ENCODE data around the gene IGIP. TPM values are rescaled to one million over a fixed set of nuclear protein-coding genes. Genes with fewer than 3 reads are reported as not detected.

Gene IGIP
- total and polyA plus RNA-seq, 2 of the 8 experiments (the other 6 are each of a cell fraction or from before 2014, with no cell fraction given): 0.32 to 0.69 TPM

DNA sequence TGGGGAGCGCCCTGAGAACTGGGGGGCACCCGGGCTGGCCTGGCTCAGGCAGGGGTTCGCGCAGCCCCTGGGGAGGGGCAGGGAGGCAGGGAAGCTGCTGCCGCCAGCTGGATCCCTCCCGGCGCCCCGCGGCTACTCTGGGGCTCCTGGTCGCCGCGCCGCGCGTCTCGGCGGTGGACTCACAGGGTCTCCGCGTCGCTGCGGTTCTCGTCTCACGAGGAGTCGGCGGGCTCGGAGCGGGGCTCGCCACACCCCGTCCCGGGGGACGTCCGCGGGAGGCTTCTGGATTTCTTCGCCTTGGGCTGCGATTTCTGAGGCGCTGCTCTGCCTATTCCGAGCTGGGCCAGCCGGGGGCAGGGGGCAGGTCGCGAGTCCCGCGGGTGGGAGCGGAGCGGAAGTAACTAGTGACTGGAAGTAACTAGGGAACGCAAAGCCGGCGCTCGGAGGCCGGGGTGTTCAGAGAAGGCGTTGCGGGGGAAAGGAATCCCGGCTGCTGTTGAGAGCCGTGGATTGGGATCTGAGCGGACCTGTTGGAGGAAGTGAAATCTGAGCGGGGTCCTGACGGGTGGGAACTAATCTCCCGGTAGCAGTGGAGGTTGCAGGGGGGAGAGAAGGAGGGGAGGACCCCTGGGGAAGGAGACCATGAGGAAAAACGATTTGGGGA, 49.8 kb downstream of the IGIP start (continued):
- TF ChIP-seq, protein P1, sequence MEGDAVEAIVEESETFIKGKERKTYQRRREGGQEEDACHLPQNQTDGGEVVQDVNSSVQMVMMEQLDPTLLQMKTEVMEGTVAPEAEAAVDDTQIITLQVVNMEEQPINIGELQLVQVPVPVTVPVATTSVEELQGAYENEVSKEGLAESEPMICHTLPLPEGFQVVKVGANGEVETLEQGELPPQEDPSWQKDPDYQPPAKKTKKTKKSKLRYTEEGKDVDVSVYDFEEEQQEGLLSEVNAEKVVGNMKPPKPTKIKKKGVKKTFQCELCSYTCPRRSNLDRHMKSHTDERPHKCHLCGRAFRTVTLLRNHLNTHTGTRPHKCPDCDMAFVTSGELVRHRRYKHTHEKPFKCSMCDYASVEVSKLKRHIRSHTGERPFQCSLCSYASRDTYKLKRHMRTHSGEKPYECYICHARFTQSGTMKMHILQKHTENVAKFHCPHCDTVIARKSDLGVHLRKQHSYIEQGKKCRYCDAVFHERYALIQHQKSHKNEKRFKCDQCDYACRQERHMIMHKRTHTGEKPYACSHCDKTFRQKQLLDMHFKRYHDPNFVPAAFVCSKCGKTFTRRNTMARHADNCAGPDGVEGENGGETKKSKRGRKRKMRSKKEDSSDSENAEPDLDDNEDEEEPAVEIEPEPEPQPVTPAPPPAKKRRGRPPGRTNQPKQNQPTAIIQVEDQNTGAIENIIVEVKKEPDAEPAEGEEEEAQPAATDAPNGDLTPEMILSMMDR (IDR thresholded peaks at IDR 0.05; ENCODE audit: control extremely low read depth in 1 of 3, insufficient read depth in 1 of 3, low read depth in 1 of 3, low read length in 3 of 3): peak in 1 of 3 experiments; percentile 15; a peak in 1 of 4 replicates
- TF ChIP-seq, protein P2, sequence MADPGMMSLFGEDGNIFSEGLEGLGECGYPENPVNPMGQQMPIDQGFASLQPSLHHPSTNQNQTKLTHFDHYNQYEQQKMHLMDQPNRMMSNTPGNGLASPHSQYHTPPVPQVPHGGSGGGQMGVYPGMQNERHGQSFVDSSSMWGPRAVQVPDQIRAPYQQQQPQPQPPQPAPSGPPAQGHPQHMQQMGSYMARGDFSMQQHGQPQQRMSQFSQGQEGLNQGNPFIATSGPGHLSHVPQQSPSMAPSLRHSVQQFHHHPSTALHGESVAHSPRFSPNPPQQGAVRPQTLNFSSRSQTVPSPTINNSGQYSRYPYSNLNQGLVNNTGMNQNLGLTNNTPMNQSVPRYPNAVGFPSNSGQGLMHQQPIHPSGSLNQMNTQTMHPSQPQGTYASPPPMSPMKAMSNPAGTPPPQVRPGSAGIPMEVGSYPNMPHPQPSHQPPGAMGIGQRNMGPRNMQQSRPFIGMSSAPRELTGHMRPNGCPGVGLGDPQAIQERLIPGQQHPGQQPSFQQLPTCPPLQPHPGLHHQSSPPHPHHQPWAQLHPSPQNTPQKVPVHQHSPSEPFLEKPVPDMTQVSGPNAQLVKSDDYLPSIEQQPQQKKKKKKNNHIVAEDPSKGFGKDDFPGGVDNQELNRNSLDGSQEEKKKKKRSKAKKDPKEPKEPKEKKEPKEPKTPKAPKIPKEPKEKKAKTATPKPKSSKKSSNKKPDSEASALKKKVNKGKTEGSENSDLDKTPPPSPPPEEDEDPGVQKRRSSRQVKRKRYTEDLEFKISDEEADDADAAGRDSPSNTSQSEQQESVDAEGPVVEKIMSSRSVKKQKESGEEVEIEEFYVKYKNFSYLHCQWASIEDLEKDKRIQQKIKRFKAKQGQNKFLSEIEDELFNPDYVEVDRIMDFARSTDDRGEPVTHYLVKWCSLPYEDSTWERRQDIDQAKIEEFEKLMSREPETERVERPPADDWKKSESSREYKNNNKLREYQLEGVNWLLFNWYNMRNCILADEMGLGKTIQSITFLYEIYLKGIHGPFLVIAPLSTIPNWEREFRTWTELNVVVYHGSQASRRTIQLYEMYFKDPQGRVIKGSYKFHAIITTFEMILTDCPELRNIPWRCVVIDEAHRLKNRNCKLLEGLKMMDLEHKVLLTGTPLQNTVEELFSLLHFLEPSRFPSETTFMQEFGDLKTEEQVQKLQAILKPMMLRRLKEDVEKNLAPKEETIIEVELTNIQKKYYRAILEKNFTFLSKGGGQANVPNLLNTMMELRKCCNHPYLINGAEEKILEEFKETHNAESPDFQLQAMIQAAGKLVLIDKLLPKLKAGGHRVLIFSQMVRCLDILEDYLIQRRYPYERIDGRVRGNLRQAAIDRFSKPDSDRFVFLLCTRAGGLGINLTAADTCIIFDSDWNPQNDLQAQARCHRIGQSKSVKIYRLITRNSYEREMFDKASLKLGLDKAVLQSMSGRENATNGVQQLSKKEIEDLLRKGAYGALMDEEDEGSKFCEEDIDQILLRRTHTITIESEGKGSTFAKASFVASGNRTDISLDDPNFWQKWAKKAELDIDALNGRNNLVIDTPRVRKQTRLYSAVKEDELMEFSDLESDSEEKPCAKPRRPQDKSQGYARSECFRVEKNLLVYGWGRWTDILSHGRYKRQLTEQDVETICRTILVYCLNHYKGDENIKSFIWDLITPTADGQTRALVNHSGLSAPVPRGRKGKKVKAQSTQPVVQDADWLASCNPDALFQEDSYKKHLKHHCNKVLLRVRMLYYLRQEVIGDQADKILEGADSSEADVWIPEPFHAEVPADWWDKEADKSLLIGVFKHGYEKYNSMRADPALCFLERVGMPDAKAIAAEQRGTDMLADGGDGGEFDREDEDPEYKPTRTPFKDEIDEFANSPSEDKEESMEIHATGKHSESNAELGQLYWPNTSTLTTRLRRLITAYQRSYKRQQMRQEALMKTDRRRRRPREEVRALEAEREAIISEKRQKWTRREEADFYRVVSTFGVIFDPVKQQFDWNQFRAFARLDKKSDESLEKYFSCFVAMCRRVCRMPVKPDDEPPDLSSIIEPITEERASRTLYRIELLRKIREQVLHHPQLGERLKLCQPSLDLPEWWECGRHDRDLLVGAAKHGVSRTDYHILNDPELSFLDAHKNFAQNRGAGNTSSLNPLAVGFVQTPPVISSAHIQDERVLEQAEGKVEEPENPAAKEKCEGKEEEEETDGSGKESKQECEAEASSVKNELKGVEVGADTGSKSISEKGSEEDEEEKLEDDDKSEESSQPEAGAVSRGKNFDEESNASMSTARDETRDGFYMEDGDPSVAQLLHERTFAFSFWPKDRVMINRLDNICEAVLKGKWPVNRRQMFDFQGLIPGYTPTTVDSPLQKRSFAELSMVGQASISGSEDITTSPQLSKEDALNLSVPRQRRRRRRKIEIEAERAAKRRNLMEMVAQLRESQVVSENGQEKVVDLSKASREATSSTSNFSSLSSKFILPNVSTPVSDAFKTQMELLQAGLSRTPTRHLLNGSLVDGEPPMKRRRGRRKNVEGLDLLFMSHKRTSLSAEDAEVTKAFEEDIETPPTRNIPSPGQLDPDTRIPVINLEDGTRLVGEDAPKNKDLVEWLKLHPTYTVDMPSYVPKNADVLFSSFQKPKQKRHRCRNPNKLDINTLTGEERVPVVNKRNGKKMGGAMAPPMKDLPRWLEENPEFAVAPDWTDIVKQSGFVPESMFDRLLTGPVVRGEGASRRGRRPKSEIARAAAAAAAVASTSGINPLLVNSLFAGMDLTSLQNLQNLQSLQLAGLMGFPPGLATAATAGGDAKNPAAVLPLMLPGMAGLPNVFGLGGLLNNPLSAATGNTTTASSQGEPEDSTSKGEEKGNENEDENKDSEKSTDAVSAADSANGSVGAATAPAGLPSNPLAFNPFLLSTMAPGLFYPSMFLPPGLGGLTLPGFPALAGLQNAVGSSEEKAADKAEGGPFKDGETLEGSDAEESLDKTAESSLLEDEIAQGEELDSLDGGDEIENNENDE (IDR thresholded peaks at IDR 0.05; ENCODE audit: insufficient replicate concordance, low read length): no peak
- TF ChIP-seq PHF8 (conservative IDR thresholded peaks at IDR 0.05; ENCODE audit: low read depth, low read length): peak; percentile 17

Measured in H1 (cell line).